ENCODE results near the gene BNIP1.

BNIP1 gene

DNA sequence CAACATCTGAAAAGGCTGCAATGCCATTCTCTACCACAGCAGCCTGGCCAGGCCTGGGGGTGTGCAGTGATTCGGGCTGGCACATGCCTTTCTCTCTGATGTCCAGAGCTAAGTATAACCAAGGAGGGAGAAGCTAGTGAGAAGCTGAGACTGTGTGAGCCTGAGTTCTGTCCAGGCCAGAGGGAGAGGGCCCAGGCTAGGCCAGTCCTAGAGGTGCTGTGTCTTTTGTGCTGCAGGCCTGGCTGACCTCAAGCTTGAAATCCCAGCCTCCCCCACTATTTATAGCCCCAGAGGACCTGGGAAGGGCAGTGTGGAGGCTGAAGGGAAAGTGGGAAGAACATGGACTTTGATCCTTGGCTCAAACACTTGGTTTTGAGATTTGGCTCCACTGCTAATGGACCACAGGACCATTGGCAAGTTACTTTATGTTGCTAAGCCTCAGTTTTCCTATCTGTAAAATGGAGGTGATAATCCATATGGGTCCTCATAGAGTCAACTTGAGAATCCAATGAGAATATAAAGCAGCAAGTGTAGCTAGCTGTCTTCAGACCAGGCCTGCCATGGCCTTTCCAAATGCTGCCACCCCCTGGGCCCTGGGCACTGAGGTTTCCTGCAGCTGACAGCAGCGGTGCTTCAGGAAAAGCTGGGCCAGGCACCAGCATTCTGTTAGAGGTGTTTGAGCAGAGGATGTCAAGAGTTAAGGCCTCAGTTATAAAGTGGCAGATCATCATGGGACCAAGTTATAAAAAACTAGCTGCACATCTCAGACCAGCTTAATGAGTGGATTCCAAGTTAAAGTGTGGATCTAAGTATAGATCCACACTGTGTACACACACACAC lies 21.1 kb downstream of the BNIP1 start:
- no peak for DNase-seq (ENCODE audit: low read depth in 2 of 2)

DNA sequence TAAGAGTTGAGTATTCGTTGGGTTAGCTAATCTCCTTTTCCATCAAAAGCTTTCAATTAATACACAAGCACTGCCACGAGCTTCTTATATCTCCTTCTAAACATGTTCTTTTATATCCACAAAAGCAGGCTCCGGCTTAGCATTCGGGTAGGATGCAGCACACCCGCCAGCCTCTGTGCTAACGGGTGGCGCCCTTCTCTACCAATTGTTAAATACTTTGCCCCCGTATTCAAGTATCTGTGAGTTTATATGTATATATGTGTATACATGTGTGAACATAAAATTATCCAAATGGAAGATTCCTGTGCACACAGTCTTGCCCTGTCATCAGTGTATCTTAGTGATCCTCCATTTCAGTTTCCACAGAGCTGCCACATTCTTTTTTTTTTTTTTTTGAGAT lies 27.8 kb downstream of the BNIP1 start:
- DNase-seq (ENCODE audit: low read depth in 2 of 2), result no peak

GRCh38 chr5:173175523-173175922 lies 31.2 kb downstream of the BNIP1 start:
- DNase-seq (ENCODE audit: low read depth in 2 of 2), result no peak

DNA sequence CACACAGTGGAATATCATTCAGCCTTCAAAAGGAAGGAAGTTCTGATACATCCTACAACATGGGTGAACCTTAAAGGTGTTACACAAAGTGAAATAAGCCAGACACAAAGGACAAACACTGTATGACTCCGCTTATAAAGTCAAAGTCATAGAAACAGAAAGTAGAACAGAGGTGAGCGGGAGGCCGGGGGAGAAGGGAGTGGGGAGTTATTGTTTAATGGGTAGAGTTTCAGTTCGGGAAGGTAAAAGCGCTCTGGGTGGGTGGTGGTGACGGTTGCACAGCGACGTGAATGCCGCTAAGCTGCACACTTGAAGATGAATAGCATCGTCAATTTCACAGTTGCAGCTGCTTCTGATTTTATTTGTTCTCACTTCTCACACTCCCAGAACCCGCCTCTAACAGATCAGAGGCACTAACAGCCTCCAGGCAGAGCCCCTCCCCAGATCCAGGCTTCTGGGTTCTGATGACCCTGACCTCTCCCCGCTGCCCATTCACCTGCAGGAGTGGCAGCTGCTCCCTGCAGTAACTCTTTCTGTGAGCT lies 34.1 kb downstream of the BNIP1 start:
- no peak for DNase-seq (ENCODE audit: low read depth in 2 of 2)

GRCh38 chr5:173180331-173180730 lies 36.0 kb downstream of the BNIP1 start:
- DNase-seq (ENCODE audit: low read depth in 2 of 2), result no peak

DNA sequence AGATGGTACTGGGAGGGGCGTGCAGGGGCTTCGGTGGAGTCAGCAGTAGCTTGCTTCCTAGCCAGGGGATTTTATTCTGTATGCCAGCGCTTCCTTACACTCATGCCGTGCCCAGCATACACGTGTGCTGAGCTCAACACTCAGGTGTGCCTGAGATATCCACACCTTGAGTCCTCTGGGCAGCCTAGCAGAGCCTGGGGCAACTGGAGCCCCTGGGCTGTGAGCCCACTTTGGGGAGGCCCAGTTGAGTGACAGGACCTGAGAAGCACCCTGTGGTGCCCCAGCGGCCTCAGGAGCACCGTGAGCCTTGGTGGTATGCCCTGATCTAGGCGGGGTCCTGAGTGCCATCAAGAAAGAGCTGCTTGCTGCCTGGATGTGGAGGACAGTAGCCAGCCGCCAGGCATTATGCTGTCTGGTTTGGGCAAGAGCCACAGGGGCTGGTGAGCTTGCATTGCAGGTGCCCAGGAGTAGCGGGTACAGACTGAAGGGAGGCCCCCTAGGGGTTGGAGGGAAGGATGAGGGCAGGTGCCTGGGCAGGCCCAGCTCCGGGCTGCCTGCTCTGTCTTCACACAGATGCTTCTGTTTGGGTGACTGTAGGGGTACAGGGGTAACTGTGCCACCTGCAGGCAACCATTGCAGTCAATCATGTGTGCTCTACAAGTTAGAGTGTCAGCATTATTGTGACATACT lies 42.9 kb downstream of the BNIP1 start:
- no peak for DNase-seq (ENCODE audit: low read depth in 2 of 2)

GRCh38 chr5:173188280-173188679 lies 43.9 kb downstream of the BNIP1 start:
- DNase-seq (ENCODE audit: low read depth in 2 of 2), result no peak

DNA sequence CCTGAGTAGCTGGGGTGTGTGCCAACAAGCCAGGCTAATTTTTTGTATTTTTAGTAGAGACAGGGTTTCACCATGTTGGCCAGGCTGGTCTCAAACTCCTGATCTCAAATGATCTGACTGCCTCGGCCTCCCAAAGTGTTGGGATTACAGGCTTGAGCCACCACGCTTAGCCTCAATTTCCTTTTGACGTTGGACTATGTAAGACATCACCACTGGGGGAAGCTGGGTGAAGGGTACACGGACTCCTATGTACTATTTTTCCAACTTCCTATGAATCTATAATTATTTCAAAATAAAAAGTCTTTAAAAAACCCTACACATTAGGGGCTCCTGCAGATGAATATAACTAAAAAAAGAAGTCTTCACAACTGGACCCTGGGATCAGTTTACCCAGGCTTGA lies 46.7 kb downstream of the BNIP1 start:
- no peak for DNase-seq (ENCODE audit: low read depth in 2 of 2)

- no peak for DNase-seq (ENCODE audit: low read depth in 2 of 2)
Observed at GRCh38 chr5:173191561-173191960, 47.2 kb downstream of the BNIP1 start.

GRCh38 chr5:173192561-173192960 lies 48.2 kb downstream of the BNIP1 start:
- no peak for DNase-seq (ENCODE audit: low read depth in 2 of 2)

GRCh38 chr5:173196133-173196952 lies 52.0 kb downstream of the BNIP1 start:
- DNase-seq (ENCODE audit: low read depth in 2 of 2), result no peak

- DNase-seq (ENCODE audit: low read depth in 2 of 2), result no peak
Observed at GRCh38 chr5:173197375-173197891, 53.1 kb downstream of the BNIP1 start.

DNA sequence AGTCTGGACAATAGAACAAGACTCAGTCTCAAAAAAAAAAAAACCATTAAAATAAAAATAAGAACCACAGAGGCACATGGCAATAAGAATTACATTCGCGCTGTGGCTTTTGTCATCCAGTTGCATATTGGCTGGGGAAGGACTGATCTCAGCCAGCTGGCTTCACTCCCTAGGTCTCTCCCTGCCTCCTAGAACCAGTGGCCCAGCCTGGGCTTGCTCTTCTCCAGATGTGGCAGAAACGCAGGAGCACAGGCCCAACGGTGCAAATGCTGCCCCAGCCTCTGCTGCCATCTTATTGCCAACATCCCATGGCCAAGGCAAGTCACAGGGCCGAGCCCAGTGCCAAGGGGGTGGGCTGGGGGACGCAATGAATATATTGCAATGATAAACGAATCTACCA lies 53.7 kb downstream of the BNIP1 start:
- no peak for DNase-seq (ENCODE audit: low read depth in 2 of 2)

DNA sequence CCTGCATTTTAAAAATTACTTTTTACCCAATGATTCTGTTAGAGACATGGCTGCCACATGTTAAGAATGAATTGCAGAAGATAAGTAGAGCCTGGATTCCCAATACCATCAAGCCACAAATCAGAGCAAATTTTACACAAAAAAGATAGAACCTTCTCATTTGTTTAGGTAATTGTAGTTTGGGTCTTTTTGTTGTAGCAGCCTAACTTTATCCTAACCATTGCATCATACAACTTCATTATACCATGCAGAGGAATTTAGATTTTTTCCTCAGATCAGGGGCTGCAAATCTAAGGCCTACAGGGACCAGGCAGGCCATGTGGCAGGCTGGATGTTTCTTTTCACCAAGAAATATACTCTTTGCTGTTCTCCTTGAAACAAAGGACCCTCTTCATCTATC lies 56.0 kb downstream of the BNIP1 start:
- DNase-seq (ENCODE audit: low read depth in 2 of 2), result no peak

DNA sequence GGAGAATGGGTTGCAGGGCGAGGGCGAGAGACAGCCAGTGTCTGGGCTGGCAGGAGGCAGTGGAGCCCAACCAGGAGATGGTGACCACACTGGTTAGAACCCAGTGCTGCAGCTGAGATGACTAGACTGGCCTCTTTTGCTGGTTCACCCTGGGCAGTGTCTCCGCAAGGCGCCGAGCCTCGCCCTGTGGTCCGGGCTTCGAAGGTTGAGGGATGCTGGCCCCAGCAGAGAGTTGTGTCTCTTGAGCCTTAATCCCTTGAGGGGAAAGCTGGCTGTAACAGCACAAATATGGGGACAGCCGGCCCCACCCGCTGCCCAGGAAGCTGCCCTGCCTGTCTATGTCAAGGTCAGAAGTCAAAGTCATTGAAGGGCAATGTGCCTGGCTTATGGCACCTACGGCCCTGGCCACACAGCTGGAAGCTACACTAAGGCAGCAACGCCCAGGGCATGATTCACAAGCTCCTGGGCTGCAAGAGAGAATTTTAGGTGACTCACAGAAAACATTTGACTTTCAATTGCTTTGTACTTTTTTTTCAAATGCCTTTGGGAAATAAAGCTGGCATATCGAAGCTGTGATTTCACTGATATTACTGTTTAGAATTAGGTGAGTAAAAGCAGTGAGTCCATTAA lies 57.4 kb downstream of the BNIP1 start:
- no peak for DNase-seq (ENCODE audit: low read depth in 2 of 2)

DNA sequence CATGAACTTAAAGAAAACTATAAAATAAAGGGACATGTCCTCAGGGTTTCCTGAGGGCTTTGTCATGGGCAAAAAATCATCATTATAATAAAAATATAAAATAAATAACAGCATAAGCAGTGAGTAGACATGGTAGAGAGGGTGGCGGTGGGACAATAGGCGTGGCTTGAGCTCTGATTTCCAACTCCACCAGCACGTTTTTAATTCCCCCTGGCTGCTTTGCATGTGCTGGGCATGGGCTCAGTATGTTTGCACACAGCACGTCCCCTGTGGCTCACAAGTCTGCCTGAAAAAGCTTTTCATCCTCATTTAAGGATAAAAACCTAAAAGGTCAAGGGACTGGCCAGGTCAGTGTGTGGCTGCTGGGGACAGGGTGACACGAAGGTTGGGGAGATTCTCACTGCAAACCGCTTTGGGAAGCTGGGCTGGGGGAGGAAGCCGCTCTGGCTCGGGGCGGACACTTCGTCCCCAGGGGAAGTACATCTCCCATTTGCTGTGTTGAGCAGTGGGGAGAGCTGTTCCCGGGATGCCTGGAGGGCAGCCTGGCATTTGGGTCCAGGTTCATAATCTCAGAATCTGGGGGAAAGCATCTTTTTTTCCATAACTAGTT lies 58.0 kb downstream of the BNIP1 start:
- no peak for DNase-seq (ENCODE audit: low read depth in 2 of 2)

GRCh38 chr5:173204185-173204979 lies 60.1 kb downstream of the BNIP1 start:
- no peak for DNase-seq (ENCODE audit: low read depth in 2 of 2)

- DNase-seq (ENCODE audit: low read depth in 2 of 2), result no peak
Observed at GRCh38 chr5:173205916-173206315, 61.6 kb downstream of the BNIP1 start.

GRCh38 chr5:173208296-173208695 lies 64.0 kb downstream of the BNIP1 start:
- DNase-seq (ENCODE audit: low read depth in 2 of 2), result no peak

- no peak for DNase-seq (ENCODE audit: low read depth in 2 of 2)
Observed at GRCh38 chr5:173210877-173211276, 66.5 kb downstream of the BNIP1 start.
